ENCODE results near the gene CNOT10.

The CNOT10 gene

DNA sequence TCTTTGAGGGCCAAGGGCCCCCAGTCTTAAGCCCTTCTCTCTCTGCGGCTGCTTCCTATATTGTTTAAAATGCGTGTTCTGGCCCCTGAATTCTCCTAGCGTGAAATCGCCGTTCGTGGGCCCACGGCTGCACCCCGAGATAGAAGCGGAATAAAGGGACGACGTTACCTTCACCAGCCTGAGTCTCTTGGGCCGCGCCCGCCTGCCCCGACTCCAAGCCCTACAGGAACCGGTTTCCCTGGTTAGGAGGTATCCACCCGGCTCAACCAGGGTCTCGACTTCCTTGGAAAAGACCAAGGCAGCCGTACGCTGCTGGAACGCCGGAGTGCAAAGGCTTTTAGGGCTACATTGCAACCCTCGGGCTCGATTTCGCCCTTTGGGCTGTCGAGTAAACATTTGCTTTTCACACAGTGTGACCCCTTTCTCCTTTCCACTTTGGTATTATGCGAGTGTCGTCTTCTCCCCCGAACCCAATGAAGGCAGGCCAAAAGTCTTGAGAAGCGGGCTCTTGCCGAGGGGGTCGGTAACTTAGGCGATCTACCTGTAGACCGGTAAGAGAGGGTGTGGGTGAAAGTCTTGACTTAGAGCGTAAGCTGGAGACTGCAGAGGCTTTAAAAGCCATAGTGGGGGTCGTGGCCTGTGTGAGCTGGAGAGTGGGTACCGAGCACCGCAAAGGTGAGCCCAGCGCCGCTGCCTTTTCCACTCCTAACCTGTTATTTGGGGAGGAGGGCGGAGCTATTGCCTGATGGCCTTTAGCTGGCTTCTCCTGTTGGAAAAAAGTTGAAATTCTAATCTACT, 134.8 kb downstream of the CNOT10 start:
- Histone ChIP-seq H3K27ac (ENCODE audit: extremely low read depth, low read depth, low read length) (no peak overlapping the region), H3K9me3 (ENCODE audit: control insufficient read depth, insufficient read depth, low read depth, low read length) (no peaks in the 10 kb centered on the region), H3K36me3 (ENCODE audit: control insufficient read depth in 2 of 2, insufficient read depth in 1 of 2, low read length in 2 of 2) (peaks cover 0 to 20% of the 10 kb centered on the region in 2 experiments; a peak in 1 of 3 replicates), H3K4me1 (ENCODE audit: control insufficient read depth, insufficient read depth, low read length) (no peaks in the 10 kb centered on the region), H3K4me3 (ENCODE audit: low read depth, low read length) (no peak overlapping the region)
- TF ChIP-seq WT1 (tag by site-specific recombination; IDR thresholded peaks at IDR 0.05) (no peak), ZNF785 (tag by site-specific recombination; IDR thresholded peaks at IDR 0.05) (no peak), ZNF211 (tag by site-specific recombination; IDR thresholded peaks at IDR 0.05; ENCODE audit: low read depth) (no peak), ZBTB11 (tag by site-specific recombination; conservative IDR thresholded peaks at IDR 0.05; ENCODE audit: low read depth) (no peak), ZFHX2 (tag by site-specific recombination; conservative IDR thresholded peaks at IDR 0.05) (no peak), ZNF221 (tag by site-specific recombination; IDR thresholded peaks at IDR 0.05; ENCODE audit: borderline replicate concordance) (no peak), ZNF394 (tag by site-specific recombination; IDR thresholded peaks at IDR 0.05; ENCODE audit: borderline replicate concordance) (no peak), ZNF266 (tag by site-specific recombination; IDR thresholded peaks at IDR 0.05; ENCODE audit: low read depth) (no peak), ZNF324 (tag by site-specific recombination; IDR thresholded peaks at IDR 0.05) (no peak), ZIC2 (tag by site-specific recombination; IDR thresholded peaks at IDR 0.05) (no peak), ZNF239 (tag by site-specific recombination; IDR thresholded peaks at IDR 0.05) (no peak), ZNF274 (IDR thresholded peaks at IDR 0.05; ENCODE audit: low read length) (no peak), ZNF274 (tag by site-specific recombination; IDR thresholded peaks at IDR 0.05; ENCODE audit: borderline replicate concordance) (no peak), ZNF398 (tag by site-specific recombination; IDR thresholded peaks at IDR 0.05) (no peak), ZNF354C (tag by site-specific recombination; IDR thresholded peaks at IDR 0.05; ENCODE audit: borderline replicate concordance, low read depth) (no peak), ZNF561 (tag by site-specific recombination; IDR thresholded peaks at IDR 0.05; ENCODE audit: borderline replicate concordance) (no peak), ZNF792 (tag by site-specific recombination; IDR thresholded peaks at IDR 0.05) (no peak), ZNF768 (tag by site-specific recombination; IDR thresholded peaks at IDR 0.05) (no peak), ZFP3 (tag by site-specific recombination; IDR thresholded peaks at IDR 0.05; ENCODE audit: low read depth) (no peak)
- TF ChIP-seq, protein P1, sequence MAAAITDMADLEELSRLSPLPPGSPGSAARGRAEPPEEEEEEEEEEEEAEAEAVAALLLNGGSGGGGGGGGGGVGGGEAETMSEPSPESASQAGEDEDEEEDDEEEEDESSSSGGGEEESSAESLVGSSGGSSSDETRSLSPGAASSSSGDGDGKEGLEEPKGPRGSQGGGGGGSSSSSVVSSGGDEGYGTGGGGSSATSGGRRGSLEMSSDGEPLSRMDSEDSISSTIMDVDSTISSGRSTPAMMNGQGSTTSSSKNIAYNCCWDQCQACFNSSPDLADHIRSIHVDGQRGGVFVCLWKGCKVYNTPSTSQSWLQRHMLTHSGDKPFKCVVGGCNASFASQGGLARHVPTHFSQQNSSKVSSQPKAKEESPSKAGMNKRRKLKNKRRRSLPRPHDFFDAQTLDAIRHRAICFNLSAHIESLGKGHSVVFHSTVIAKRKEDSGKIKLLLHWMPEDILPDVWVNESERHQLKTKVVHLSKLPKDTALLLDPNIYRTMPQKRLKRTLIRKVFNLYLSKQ (tag by site-specific recombination; IDR thresholded peaks at IDR 0.05; ENCODE audit: borderline replicate concordance), result no peak
- TF ChIP-seq, protein P2, sequence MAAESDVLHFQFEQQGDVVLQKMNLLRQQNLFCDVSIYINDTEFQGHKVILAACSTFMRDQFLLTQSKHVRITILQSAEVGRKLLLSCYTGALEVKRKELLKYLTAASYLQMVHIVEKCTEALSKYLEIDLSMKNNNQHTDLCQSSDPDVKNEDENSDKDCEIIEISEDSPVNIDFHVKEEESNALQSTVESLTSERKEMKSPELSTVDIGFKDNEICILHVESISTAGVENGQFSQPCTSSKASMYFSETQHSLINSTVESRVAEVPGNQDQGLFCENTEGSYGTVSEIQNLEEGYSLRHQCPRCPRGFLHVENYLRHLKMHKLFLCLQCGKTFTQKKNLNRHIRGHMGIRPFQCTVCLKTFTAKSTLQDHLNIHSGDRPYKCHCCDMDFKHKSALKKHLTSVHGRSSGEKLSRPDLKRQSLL (tag by site-specific recombination; IDR thresholded peaks at IDR 0.05), result no peak
- ChIA-PET CTCF (no interaction called here), POLR2A (no interaction called here)

Data from HEK293 (cell line).